Naive thymus-derived CD4-positive, alpha-beta T cell (primary cell): ENCODE measurements around the gene ST14. TPM values are rescaled to one million over a fixed set of nuclear protein-coding genes. Genes with fewer than 3 reads are reported as not detected.

Experiments used
- ATAC-seq: fragments of 150-1000 bp; cut with Tn5 transposase; 2 replicates; pipeline ENCODE4 v1.10.0; 2021; ENCODE audit warnings: mild to moderate bottlenecking, moderate library complexity
- CTCF ChIA-PET: fragments of 350-600 bp; sonication (Branson Sonifier 250); formaldehyde crosslinking; loops from one replicate; lab custom pipeline; 2021; ENCODE audit warnings: antibody characterized with exemption; lab: Charles Lee
- POLR2A ChIA-PET: fragments of 350-600 bp; sonication (Branson Sonifier 250); formaldehyde crosslinking; loops from one replicate; lab custom pipeline; 2021; ENCODE audit warnings: antibody characterized with exemption, inconsistent platforms; lab: Charles Lee
- DNase-seq, 9 donors: peaks; one replicate each; pipeline versions ENCODE4 v3.0.0 to v3.0.0-alpha.2; 2020 to 2022; ENCODE audit warnings: mixed read lengths in 1 of 9
- H3K27ac ChIP-seq: one replicate; pipeline ENCODE4 v1.7.0; 2013; ENCODE audit warnings: mild to moderate bottlenecking, low read depth, low read length, moderate library complexity
- H3K27me3 ChIP-seq, 2 donors: one replicate each; pipeline ENCODE4 v1.7.0; 2013; ENCODE audit warnings: low read length in 2 of 2, mild to moderate bottlenecking in 2 of 2, moderate library complexity in 2 of 2; ENCODE audit not compliant: control insufficient read depth in 2 of 2, insufficient read depth in 2 of 2
- H3K36me3 ChIP-seq, 3 experiments: 1 replicate in 2 of 3; 2 replicates in 1 of 3; pipeline ENCODE4 v1.7.0; 2013; ENCODE audit warnings: low read length in 3 of 3, mild to moderate bottlenecking in 3 of 3, moderate library complexity in 1 of 3; ENCODE audit not compliant: insufficient read depth in 3 of 3, control insufficient read depth in 2 of 3
- H3K4me1 ChIP-seq, 2 donors: one replicate each; pipeline ENCODE4 v1.7.0; 2013; ENCODE audit warnings: low read length in 2 of 2, mild to moderate bottlenecking in 2 of 2, moderate library complexity in 1 of 2; ENCODE audit not compliant: control insufficient read depth in 2 of 2, insufficient read depth in 2 of 2
- H3K4me3 ChIP-seq: 2 replicates; pipeline ENCODE4 v1.7.0; 2013; ENCODE audit warnings: mild to moderate bottlenecking, low read length
- H3K9me3 ChIP-seq, 3 experiments: 1 replicate in 2 of 3; 2 replicates in 1 of 3; pipeline ENCODE4 v1.7.0; 2013; ENCODE audit warnings: low read length in 3 of 3; ENCODE audit not compliant: control insufficient read depth in 2 of 3
- H3K27ac Mint-ChIP-seq, 9 donors: one replicate each; pipeline ENCODE4 v1.8.0; 2020 to 2022; ENCODE audit warnings: mixed read lengths in 9 of 9, mild to moderate bottlenecking in 8 of 9, moderate library complexity in 5 of 9, inconsistent platforms in 2 of 9
- H3K27me3 Mint-ChIP-seq, 5 donors: one replicate each; pipeline ENCODE4 v1.8.0; 2021 to 2022; ENCODE audit warnings: mixed read lengths in 5 of 5, mild to moderate bottlenecking in 1 of 5
- H3K36me3 Mint-ChIP-seq, 5 donors: one replicate each; pipeline ENCODE4 v1.8.0; 2020 to 2022; ENCODE audit warnings: mixed read lengths in 5 of 5, mild to moderate bottlenecking in 3 of 5, inconsistent platforms in 1 of 5
- H3K4me1 Mint-ChIP-seq, 7 donors: one replicate each; pipeline ENCODE4 v1.8.0; 2020 to 2022; ENCODE audit warnings: mixed read lengths in 7 of 7, mild to moderate bottlenecking in 3 of 7, inconsistent platforms in 1 of 7
- H3K4me3 Mint-ChIP-seq, 10 donors: one replicate each; pipeline ENCODE4 v1.8.0; 2020 to 2022; ENCODE audit warnings: mild to moderate bottlenecking in 10 of 10, mixed read lengths in 10 of 10, moderate library complexity in 6 of 10, inconsistent platforms in 2 of 10
- H3K9me3 Mint-ChIP-seq, 11 donors: one replicate each; pipeline ENCODE4 v1.8.0; 2020 to 2022; ENCODE audit warnings: mixed read lengths in 11 of 11, mild to moderate bottlenecking in 4 of 11, inconsistent platforms in 1 of 11, moderate library complexity in 1 of 11
- intact Hi-C, 2 donors: fragments of 100-400 bp; cut with micrococcal nuclease; formaldehyde crosslinking; loops; one replicate each; pipeline ENCODE4 v1.15.1; 2023
- polyA plus RNA-seq, 2 donors: library from polyadenylated mRNA; unstranded; fragments of 300-500 nt; fragmentation: Illumina TruSeq; gene quantifications; one replicate each; pipeline ENCODE4 v1.2.3, GENCODE V29; 2021
- total RNA-seq, 6 experiments: library from RNA in 5 of 6; stranded (reverse) in 5 of 6; gene quantifications; 1 replicate in 5 of 6; 2 replicates in 1 of 6; pipeline ENCODE4 v1.2.3 and lab custom pipeline; 2021 to 2026

ST14 gene
- total RNA-seq (1 to 10 TPM in 2 of 5 experiments, under 1 TPM in 2, not detected in 1; 0.49 to 8.8 (median 0.93) TPM), polyA plus RNA-seq (under 1 TPM in 1 of 2 donors, not detected in 1; 0.05 TPM), total RNA-seq (lab: John Stamatoyannopoulos, UW) (not detected)

DNA sequence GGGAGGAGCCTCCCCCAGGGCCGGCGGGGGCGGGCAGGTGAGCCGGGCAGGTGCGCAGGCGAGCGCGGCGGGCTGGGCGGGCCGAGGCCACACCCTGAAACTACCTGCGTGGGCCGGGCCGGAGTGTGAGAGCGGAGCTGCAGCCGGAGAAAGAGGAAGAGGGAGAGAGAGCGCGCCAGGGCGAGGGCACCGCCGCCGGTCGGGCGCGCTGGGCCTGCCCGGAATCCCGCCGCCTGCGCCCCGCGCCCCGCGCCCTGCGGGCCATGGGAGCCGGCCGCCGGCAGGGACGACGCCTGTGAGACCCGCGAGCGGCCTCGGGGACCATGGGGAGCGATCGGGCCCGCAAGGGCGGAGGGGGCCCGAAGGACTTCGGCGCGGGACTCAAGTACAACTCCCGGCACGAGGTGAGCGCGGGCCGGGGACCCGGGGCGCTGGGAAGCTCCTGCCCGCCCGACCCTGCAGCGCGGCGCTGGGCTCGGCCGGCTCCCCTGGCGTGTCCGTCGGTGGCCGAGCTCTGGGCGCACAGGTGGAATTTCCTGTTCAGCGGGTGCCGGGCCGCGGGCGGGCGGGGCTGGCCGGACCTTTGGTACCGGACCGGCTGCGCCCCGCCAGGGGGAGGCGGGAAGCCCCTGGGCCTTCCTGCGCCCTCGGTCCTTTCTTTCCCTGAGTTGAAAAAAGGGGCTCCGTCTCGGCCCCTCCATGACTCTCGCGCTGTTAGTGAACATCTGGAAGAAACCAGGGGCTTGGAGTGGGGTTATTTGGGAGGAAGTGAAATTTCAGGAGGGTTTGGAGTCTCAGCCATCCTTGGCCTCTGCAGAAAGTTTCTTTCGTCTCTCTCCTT lies at the start of gene ST14:
ST14 (plus strand) TSS at position 126 of the 841 bp plus-strand sequence; CDS start at position 324, 198 bp downstream.
- CTCF ChIA-PET: no interaction called here
- no peaks in the 10 kb centered on the region for H3K9me3 ChIP-seq
- H3K36me3 ChIP-seq: no peaks in the 10 kb centered on the region
- H3K36me3 Mint-ChIP-seq: no peaks in the 10 kb centered on the region
- intact Hi-C loops: no loop called here
- peaks cover 4 to 27% (median 23%) of the 10 kb centered on the region in 7 donors for H3K4me1 Mint-ChIP-seq
- H3K4me3 Mint-ChIP-seq: peak within 1 kb of the TSS; percentile 22 to 79 (median 52)
- H3K9me3 Mint-ChIP-seq: no peaks in the 10 kb centered on the region
- H3K27ac Mint-ChIP-seq: peak within 1 kb of the TSS in 1 of 9 donors; percentile 10
- H3K4me3 ChIP-seq: no peak within 1 kb of the TSS
- H3K27me3 ChIP-seq: peaks cover 0 to 5% of the 10 kb centered on the region in 2 donors
- POLR2A ChIA-PET: no interaction called here
- no peak for DNase-seq
- peaks cover 0 to 4% of the 10 kb centered on the region in 2 donors for H3K4me1 ChIP-seq
- H3K27ac ChIP-seq: no peak within 1 kb of the TSS
- peaks cover 54 to 62% (median 56%) of the 10 kb centered on the region in 5 donors for H3K27me3 Mint-ChIP-seq
- peak; percentile 49 for ATAC-seq

- Mint-ChIP-seq H3K36me3 (peaks cover 4 to 51% (median 41%) of the 10 kb centered on the region in 5 donors), H3K27me3 (peaks cover 0 to 3% (median 0%) of the 10 kb centered on the region in 5 donors), H3K4me1 (peaks cover 0 to 11% (median 0%) of the 10 kb centered on the region in 7 donors), H3K4me3 (no peak overlapping the region), H3K9me3 (peaks cover 0 to 9% (median 0%) of the 10 kb centered on the region in 11 donors), H3K27ac (peak overlapping the region in 1 of 9 donors; percentile 5)
- DNase-seq (no peak), ATAC-seq (no peak)
- H3K27me3 ChIP-seq: no peaks in the 10 kb centered on the region
- H3K4me3 ChIP-seq: no peak overlapping the region
- no peaks in the 10 kb centered on the region for H3K4me1 ChIP-seq
- POLR2A ChIA-PET: no interaction called here
- CTCF ChIA-PET: no interaction called here
- intact Hi-C loops: no loop called here
- no peak overlapping the region for H3K27ac ChIP-seq
- H3K36me3 ChIP-seq: peaks cover 0 to 8% (median 0%) of the 10 kb centered on the region in 3 experiments
- no peaks in the 10 kb centered on the region for H3K9me3 ChIP-seq
Measured at GRCh38 chr11:130110339-130111108, 49.1 kb upstream of the ST14 start.

DNA sequence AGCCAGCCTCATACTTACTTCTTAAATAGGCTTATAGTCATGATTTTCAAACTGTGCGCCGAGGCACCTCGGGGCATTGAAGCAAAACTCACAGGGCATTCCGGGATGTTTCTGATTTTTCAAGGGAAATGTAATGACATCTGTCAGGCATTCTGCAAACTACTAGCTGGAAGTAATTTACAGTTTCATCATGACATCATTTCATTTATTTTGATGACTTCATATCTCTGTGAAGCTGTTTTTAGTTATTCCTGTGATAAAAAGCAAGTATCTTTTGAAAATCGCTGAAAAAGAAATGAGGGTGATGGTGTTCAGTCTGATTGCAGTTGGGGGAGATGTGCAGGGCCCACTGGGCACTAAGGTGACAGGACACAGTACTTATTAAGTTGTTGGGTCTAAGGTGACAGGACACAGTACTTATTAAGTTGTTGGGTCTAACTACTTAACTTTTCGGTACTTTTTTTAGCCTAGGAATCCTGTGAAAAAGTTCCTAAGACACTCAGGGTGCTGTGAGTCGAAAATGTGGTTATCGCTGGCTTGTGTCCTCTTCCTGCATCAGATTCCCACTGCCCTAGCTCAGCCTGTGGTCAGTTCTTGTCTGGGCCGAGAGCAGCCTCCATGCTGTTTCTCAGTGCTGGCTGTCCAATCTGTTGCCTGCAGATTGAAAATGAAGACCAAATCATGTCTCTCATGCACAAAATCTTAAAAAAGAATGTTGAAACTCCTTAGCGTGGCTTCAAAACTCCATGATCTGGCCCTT lies 47.3 kb upstream of the ST14 start:
- Histone ChIP-seq H3K9me3 (no peaks in the 10 kb centered on the region), H3K27me3 (no peaks in the 10 kb centered on the region), H3K4me3 (no peak overlapping the region), H3K36me3 (peaks cover 0 to 8% (median 0%) of the 10 kb centered on the region in 3 experiments), H3K27ac (no peak overlapping the region), H3K4me1 (no peaks in the 10 kb centered on the region)
- H3K9me3 Mint-ChIP-seq: peaks cover 0 to 3% (median 0%) of the 10 kb centered on the region in 11 donors
- peaks cover 0 to 5% (median 0%) of the 10 kb centered on the region in 5 donors for H3K27me3 Mint-ChIP-seq
- no peak for DNase-seq
- peaks cover 2 to 43% (median 31%) of the 10 kb centered on the region in 5 donors for H3K36me3 Mint-ChIP-seq
- peaks cover 0 to 11% (median 0%) of the 10 kb centered on the region in 7 donors for H3K4me1 Mint-ChIP-seq
- ChIA-PET POLR2A (no interaction called here), CTCF (no interaction called here)
- no peak overlapping the region for H3K27ac Mint-ChIP-seq
- no peak for ATAC-seq
- intact Hi-C loops: no loop called here
- H3K4me3 Mint-ChIP-seq: no peak overlapping the region

DNA sequence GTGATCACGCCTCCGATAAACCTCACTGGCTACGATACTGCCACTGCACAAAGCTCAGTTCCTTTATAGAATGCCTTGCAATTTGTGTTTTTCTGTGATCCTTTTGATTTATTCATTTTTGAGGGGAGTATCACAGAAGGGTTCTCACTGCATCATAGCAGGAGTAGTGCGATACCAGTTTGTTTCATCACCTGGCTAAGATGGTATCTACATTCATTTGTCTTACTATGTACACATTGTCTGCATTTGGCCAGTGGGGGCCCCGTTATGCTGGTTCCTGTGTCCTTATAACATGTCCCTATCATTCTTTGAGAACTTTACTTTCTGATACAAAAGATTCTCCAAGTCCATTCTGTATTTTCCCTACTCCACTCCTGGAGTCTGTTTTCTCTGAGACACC lies 45.3 kb upstream of the ST14 start:
- CTCF ChIA-PET: no interaction called here
- H3K27ac Mint-ChIP-seq: no peak overlapping the region

DNA sequence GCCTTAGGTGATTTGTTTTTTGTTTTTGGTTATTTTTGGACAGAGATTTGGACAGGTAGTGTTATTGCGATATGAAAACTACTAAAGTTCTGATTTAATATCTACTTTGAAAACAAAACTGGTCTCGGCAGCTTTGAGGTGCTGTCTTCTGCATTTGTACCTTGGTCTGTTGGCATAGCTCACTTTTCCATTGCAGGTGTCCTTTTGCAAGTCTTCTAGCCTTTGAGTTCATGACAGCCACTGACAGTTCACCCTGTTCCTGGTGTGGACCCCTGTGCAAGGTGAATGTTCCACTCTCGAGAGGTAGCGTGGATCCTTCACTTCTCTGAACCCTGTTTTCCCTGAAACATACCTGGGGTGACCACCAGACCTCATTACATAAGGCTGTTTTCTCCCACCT lies 44.9 kb upstream of the ST14 start:
- Mint-ChIP-seq H3K27me3 (peaks cover 0 to 10% (median 0%) of the 10 kb centered on the region in 5 donors), H3K9me3 (no peaks in the 10 kb centered on the region), H3K27ac (no peak overlapping the region), H3K36me3 (peaks cover 0 to 36% (median 30%) of the 10 kb centered on the region in 5 donors), H3K4me1 (peaks cover 11 to 29% (median 16%) of the 10 kb centered on the region in 7 donors), H3K4me3 (no peak overlapping the region)
- Histone ChIP-seq H3K27me3 (no peaks in the 10 kb centered on the region), H3K4me3 (no peak overlapping the region), H3K27ac (no peak overlapping the region), H3K4me1 (peaks cover 14 to 17% of the 10 kb centered on the region in 2 donors), H3K9me3 (no peaks in the 10 kb centered on the region), H3K36me3 (peaks cover 0 to 8% (median 0%) of the 10 kb centered on the region in 3 experiments)
- DNase-seq (no peak), ATAC-seq (no peak)
- CTCF ChIA-PET: no interaction called here
- POLR2A ChIA-PET: no interaction called here
- intact Hi-C loops: no loop called here

More for the DNA sequence above, 45.3 kb upstream of the ST14 start:
- peaks cover 0 to 8% (median 0%) of the 10 kb centered on the region in 3 experiments for H3K36me3 ChIP-seq
- no peaks in the 10 kb centered on the region for H3K9me3 ChIP-seq
- Mint-ChIP-seq H3K9me3 (no peaks in the 10 kb centered on the region), H3K4me3 (no peak overlapping the region), H3K4me1 (peaks cover 7 to 24% (median 13%) of the 10 kb centered on the region in 7 donors), H3K27me3 (peaks cover 0 to 8% (median 0%) of the 10 kb centered on the region in 5 donors), H3K36me3 (peaks cover 0 to 40% (median 30%) of the 10 kb centered on the region in 5 donors)
- no peaks in the 10 kb centered on the region for H3K27me3 ChIP-seq
- no peak overlapping the region for H3K27ac ChIP-seq
- POLR2A ChIA-PET: no interaction called here
- peaks cover 13 to 15% of the 10 kb centered on the region in 2 donors for H3K4me1 ChIP-seq
- DNase-seq: no peak
- intact Hi-C loops: no loop called here
- ATAC-seq: no peak
- H3K4me3 ChIP-seq: no peak overlapping the region

GRCh38 chr11:130115218-130115617 lies 44.4 kb upstream of the ST14 start:
- ATAC-seq (no peak), DNase-seq (no peak)
- H3K27me3 Mint-ChIP-seq: peaks cover 0 to 13% (median 0%) of the 10 kb centered on the region in 5 donors
- Histone ChIP-seq H3K27me3 (no peaks in the 10 kb centered on the region), H3K9me3 (no peaks in the 10 kb centered on the region), H3K27ac (no peak overlapping the region), H3K36me3 (peaks cover 0 to 8% (median 0%) of the 10 kb centered on the region in 3 experiments), H3K4me1 (peaks cover 14 to 17% of the 10 kb centered on the region in 2 donors), H3K4me3 (no peak overlapping the region)
- H3K27ac Mint-ChIP-seq: no peak overlapping the region
- H3K4me1 Mint-ChIP-seq: peaks cover 13 to 34% (median 19%) of the 10 kb centered on the region in 7 donors
- POLR2A ChIA-PET: no interaction called here
- H3K36me3 Mint-ChIP-seq: peaks cover 0 to 33% (median 27%) of the 10 kb centered on the region in 5 donors
- no peak overlapping the region for H3K4me3 Mint-ChIP-seq
- intact Hi-C loops: no loop called here
- CTCF ChIA-PET: no interaction called here
- H3K9me3 Mint-ChIP-seq: no peaks in the 10 kb centered on the region
